Thoracic aorta (tissue), 2 donors: ENCODE results near the gene STK16. TPM values are rescaled to one million over a fixed set of nuclear protein-coding genes. Genes with fewer than 3 reads are reported as not detected.
"Not testable (repeated sequence)": the region's sequence is repeated elsewhere in the genome, so short reads cannot be mapped to it uniquely, and the experiment has no call there.

ENCODE experiments used
- ATAC-seq: fragments of 150-250 bp; one replicate; pipeline ENCODE4 v1.8.0; 2017; ENCODE audit warnings: low read depth; ENCODE audit not compliant: insufficient number of reproducible peaks, low FRiP score
- DNase-seq: peaks from one replicate; pipeline ENCODE4 v3.0.0-alpha.2; 2020; ENCODE audit warnings: low spot score
- H3K27ac ChIP-seq, 2 donors: fragments of 200-600 bp; sonication (generic); 1 replicate in 1 of 2; 2 replicates in 1 of 2; pipeline ENCODE4 v1.5.1; 2016; ENCODE audit warnings: mild to moderate bottlenecking in 2 of 2, moderate library complexity in 2 of 2
- H3K27me3 ChIP-seq: fragments of 200-600 bp; sonication (generic); replicated peaks from 2 replicates; pipeline ENCODE4 v1.6.0; 2016; ENCODE audit warnings: mild to moderate bottlenecking; ENCODE audit not compliant: insufficient read depth
- H3K36me3 ChIP-seq: fragments of 200-600 bp; sonication (generic); one replicate; pipeline ENCODE4 v1.5.1; 2016
- H3K4me1 ChIP-seq, 2 donors: fragments of 200-600 bp; sonication (generic); 1 replicate in 1 of 2; 2 replicates in 1 of 2; pipeline versions ENCODE4 v1.5.1 to v1.6.0; 2016; ENCODE audit warnings: low read depth in 2 of 2, mild to moderate bottlenecking in 1 of 2; ENCODE audit not compliant: control insufficient read depth in 1 of 2
- H3K4me3 ChIP-seq: fragments of 200-600 bp; sonication (generic); 2 replicates; pipeline ENCODE4 v1.5.1; 2016; ENCODE audit warnings: mild to moderate bottlenecking
- H3K9me3 ChIP-seq: fragments of 200-600 bp; sonication (generic); 2 replicates; pipeline ENCODE4 v1.5.1; 2016
- CTCF ChIP-seq: fragments of 200-600 bp; sonication (generic); IDR thresholded peaks from one replicate; pipeline ENCODE4 v1.5.1; 2019; ENCODE audit warnings: antibody characterized with exemption
- total RNA-seq, 2 donors: library from RNA; depleted of rRNA; stranded (reverse); fragments of >200 nt; gene quantifications; one replicate each; pipeline versions ENCODE4 v1.1.0 to v1.2.3, GENCODE V29; 2016

Gene STK16
- total RNA-seq, 2 donors from 2014 or later: 10.7 to 11.7 TPM

GRCh38 chr2:219284501-219285372 lies 39.5 kb downstream of the STK16 start:
- no peak for TF ChIP-seq CTCF
- ATAC-seq (no peak), DNase-seq (no peak)
- Histone ChIP-seq H3K27ac (no peak overlapping the region), H3K9me3 (no peaks in the 10 kb centered on the region), H3K27me3 (no peaks in the 10 kb centered on the region), H3K4me3 (no peak overlapping the region), H3K4me1 (peaks cover 5 to 24% of the 10 kb centered on the region in 2 donors), H3K36me3 (peaks cover 34% of the 10 kb centered on the region)

- TF ChIP-seq CTCF: no peak
- peaks cover 34% of the 10 kb centered on the region for H3K36me3 ChIP-seq
- H3K9me3 ChIP-seq: no peaks in the 10 kb centered on the region
- no peak overlapping the region for H3K4me3 ChIP-seq
- no peaks in the 10 kb centered on the region for H3K27me3 ChIP-seq
- DNase-seq (no peak), ATAC-seq (no peak)
- H3K4me1 ChIP-seq: peaks cover 5 to 24% of the 10 kb centered on the region in 2 donors
- H3K27ac ChIP-seq: no peak overlapping the region
Observed at GRCh38 chr2:219285373-219285735, 40.1 kb downstream of the STK16 start.

GRCh38 chr2:219285894-219286425 lies 40.7 kb downstream of the STK16 start:
- no peak for DNase-seq
- Histone ChIP-seq H3K36me3 (peaks cover 34% of the 10 kb centered on the region), H3K27ac (no peak overlapping the region)

GRCh38 chr2:219286436-219287115 lies 41.3 kb downstream of the STK16 start:
- no peaks in the 10 kb centered on the region for H3K27me3 ChIP-seq
- no peak for TF ChIP-seq CTCF
- no peaks in the 10 kb centered on the region for H3K9me3 ChIP-seq
- ATAC-seq (no peak), DNase-seq (no peak)
- peaks cover 31% of the 10 kb centered on the region for H3K36me3 ChIP-seq
- peaks cover 5 to 15% of the 10 kb centered on the region in 2 donors for H3K4me1 ChIP-seq
- no peak overlapping the region for H3K4me3 ChIP-seq
- no peak overlapping the region for H3K27ac ChIP-seq

More at GRCh38 chr2:219285894-219286425, 40.7 kb downstream of the STK16 start:
- Histone ChIP-seq H3K27me3 (no peaks in the 10 kb centered on the region), H3K4me3 (no peak overlapping the region), H3K9me3 (no peaks in the 10 kb centered on the region), H3K4me1 (peaks cover 5 to 18% of the 10 kb centered on the region in 2 donors)
- TF ChIP-seq CTCF: no peak
- no peak for ATAC-seq

- Histone ChIP-seq H3K4me1 (peaks cover 5 to 15% of the 10 kb centered on the region in 2 donors), H3K36me3 (peaks cover 26% of the 10 kb centered on the region)
- DNase-seq, H3K27me3 ChIP-seq, H3K9me3 ChIP-seq, H3K4me3 ChIP-seq, H3K27ac ChIP-seq, ATAC-seq: not testable (repeated sequence)
Observed at GRCh38 chr2:219287116-219287440, 41.8 kb downstream of the STK16 start.
